HG02938 (cell line): Measurements from ENCODE around the gene AIF1L.

Experiments used
- ATAC-seq: cut with Tn5 transposase; IDR thresholded peaks from one replicate; pipeline ENCODE4 v1.9.1; 2021; ENCODE audit warnings: mild to moderate bottlenecking, moderate library complexity; ENCODE audit not compliant: unreplicated experiment

Gene AIF1L

DNA sequence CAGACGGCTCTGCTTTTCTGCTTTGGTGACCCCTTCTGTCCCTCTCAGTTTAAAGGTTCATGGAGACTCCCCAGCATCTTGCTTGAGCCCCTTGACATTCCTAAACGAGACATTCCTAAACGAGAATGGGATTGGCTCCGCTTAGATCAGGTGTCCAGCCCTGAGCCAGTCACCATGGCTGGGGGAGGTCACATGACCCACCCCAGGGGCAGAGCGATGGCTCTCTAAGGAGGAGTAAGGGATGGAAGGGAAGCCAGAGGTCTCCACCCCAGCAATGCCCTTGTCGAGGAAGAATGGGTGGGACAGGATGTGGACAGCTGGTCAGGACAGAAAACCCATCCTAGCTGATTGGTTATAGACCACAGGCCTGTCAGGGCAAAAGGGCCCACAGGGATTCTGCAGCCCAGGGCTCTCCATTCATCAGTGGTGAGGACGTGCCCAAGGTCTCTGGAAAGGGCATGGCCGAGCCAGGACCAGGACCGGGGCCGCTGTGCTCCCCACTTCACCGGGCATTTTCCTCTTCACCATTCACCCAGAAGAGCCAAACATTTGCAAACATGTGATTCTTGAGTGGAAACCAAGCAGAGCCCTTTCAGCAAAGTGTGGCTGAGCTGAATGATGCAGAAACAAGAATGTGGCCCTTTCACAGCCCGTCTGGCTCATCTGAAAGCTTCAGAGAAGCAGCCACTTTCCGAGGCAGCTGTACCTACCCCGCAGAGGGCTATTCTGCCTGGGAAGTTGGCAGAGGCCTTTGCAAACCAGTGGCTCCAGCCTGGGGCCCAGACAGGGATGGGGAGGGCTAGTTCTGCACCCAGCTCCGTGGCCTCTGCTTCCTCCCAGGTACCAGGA lies 19.8 kb upstream of the AIF1L start:
- ATAC-seq = no peak

DNA sequence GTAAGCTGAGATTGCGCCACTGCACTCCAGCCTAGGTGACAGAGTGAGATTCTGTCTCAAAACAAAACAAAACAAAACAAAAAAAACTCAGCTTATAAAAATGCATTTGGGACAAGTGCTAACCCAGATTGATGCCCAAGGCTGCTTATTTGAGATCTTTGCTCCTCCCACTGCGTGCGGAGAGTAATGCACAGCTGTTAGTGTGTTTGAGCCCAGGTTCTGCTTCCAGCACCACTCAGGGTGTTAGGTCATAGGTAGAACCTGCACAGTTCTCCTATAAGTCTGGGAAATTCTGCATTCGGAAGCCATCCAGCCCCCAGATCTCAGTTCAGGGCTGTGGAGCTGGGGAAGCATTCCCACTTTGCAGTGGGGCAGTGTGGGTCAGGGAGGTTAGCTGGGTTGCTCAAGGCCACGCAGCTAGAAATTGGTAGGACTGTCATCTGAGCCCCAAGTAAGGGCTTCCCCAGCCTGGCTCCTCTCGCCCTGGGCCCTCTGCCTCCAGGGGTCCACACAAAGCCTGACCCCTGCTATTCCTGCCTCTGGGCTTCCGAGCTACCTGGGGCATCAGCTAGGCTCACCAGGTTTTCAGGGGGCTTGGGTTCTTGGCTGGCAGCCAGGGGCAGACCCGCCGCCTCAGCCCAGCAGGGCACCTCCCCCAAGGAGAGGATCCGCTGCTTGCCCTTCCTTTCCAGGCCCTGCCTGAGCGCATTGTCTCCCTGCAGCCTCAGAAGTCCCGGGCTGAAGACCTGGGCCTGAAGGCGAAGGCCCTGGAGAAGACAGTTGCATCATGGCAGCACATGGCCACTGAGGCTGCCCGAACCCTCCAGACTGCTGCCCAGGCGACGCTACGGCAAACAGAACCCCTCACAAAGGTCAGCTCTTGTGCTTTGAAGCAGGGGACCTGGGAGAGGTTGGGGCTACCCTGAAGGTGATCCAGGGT lies 17.6 kb upstream of the AIF1L start:
- ATAC-seq = no peak

DNA sequence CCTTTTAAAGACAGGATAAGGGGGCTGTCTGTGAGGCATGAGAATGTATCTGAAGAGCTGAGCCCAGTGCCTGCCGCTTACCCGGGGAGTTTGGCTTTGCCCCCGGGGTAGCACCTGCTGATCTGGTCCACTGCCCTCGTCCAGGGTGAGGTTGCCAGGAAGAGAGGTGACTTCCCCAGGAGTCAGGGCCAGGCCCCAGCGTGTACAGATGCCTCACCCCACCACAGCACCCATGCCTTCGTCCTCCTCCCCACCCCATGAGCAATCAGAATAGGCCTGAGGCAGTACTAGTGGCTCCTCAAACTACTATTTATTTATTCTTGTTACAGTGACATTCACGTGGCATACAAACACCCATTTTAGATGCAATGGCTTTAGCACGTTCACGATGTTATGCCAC lies 15.7 kb upstream of the AIF1L start:
- ATAC-seq = no peak

DNA sequence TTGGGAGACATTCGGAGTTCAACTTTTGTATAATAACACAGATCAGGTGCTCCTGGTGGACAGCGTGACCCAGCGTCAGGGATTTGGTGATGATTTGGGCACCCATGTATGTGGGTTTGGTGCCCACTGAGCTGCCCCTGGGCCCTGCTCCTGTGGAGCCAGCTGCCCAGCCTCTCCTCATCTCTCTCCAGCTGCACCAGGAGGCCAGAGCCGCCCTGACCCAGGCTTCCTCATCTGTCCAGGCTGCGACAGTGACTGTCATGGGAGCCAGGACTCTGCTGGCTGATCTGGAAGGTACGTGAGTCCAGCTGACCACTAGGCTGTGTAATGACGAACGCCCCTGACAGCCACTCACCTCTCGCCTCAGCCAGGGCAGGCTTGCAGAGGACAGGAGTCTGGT lies 14.5 kb upstream of the AIF1L start:
- ATAC-seq = no peak

DNA sequence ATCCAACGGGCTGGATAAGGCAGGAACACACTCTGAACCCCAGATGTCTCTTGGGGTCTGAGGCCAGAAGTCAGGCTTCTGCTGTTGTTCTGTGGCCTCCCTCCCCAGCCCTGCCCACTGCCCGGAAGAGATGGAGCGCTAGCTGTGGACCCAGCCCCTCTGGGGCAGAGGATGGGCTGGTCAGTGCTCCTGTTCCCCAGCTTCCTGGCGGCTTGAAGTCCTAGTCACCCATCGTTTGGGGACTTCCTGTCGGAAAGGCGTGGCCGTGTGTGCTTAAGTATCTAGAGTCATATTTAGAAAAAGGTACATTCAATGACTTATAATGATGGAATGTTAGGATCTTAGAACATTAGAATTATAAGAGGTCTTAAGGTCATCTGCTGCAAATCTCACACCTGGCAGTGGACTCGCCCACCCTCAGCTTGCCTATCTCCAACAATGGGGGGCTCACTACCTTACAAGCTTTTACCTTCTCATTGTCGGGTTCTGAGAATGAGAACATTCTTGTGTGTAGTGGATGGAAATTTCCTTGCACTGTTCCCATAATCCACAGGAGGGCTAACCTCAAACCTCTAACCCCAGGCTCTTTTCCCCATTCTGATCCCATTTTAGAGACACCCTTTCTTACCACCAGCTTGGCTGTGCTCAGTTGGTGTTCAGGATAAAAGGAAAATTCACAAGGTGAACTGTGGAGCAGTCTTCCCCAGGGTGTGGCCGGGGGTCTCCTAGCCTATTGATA lies 13.4 kb upstream of the AIF1L start:
- no peak for ATAC-seq

DNA sequence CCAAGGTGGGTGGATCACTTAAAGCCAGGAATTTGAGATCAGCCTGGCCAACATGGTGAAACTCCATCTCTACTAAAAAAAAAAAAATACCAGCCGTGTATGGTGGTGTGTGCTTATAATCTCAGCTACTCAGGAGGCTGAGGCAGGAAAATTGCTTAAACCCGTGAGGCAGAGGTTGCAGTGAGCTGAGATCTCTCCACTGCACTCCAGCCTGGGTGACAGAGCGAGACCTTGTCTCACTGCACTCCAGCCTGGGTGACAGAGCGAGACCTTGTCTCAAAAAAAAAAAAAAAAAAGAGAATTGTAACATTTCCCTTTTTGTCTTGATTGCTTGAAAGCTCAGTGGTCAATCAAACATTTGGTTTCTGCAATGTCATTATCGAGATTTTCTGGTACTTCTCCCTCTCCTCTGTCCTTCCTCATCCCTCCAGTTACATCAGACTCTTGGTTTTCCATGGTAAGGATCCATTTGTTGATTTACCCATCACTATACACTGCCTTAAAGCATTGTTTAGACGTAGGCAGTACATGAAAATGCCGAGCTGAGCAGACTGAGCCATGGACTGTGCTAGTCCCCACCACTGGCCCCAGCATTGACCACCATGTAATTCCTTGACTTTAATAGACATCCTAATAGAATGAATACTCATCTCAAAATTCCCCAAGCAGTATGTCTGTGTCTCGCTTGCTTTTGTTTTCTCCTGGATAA lies 11.5 kb upstream of the AIF1L start:
- no peak for ATAC-seq

DNA sequence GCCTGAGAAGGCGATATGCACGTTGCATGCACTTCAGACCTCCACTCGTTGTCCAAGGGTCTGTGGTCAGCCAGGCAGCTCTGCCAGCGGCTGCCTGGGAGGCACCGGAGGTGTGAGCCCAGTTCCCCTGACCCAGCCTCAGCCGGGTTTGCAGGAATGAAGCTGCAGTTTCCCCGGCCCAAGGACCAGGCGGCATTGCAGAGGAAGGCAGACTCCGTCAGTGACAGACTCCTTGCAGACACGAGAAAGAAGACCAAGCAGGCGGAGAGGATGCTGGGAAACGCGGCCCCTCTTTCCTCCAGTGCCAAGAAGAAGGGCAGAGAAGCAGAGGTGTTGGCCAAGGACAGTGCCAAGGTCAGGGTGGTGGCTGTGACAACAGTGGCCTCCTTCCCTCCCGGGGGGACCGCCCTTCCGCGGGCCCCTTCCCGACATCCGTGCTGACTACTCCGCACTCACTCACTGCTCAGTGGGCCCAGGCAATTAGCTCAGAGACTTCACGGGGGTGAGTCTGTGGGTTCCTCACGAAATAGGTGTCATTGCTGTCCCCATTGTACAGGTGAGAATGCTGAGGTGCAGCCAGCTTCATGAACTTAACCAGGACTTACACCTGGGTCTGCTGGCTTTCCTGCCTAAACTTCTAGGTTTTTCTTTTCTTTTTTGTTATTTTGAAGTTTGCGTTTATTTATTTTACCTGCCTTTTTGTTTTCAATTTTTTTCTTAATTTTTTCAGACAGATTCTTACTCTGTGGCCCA lies 10.8 kb upstream of the AIF1L start:
- no peak for ATAC-seq

DNA sequence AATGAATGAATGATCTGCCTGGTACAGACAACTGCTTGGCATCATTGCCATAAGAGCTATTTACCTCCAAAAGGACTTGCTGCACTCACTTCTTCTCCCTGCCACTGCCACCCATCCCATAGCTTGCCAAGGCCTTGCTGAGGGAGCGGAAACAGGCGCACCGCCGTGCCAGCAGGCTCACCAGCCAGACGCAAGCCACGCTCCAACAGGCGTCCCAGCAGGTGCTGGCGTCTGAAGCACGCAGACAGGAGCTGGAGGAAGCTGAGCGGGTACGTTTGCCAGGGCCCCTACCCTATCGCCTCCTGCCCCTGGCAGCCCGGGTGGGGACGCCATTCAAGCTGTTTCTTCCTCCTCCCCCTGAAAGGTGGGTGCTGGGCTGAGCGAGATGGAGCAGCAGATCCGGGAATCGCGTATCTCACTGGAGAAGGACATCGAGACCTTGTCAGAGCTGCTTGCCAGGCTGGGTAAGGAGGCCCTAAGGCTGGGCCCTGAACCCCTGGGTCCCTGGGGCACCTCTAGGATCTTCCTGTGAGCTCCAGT lies 8.9 kb upstream of the AIF1L start:
- no peak for ATAC-seq

DNA sequence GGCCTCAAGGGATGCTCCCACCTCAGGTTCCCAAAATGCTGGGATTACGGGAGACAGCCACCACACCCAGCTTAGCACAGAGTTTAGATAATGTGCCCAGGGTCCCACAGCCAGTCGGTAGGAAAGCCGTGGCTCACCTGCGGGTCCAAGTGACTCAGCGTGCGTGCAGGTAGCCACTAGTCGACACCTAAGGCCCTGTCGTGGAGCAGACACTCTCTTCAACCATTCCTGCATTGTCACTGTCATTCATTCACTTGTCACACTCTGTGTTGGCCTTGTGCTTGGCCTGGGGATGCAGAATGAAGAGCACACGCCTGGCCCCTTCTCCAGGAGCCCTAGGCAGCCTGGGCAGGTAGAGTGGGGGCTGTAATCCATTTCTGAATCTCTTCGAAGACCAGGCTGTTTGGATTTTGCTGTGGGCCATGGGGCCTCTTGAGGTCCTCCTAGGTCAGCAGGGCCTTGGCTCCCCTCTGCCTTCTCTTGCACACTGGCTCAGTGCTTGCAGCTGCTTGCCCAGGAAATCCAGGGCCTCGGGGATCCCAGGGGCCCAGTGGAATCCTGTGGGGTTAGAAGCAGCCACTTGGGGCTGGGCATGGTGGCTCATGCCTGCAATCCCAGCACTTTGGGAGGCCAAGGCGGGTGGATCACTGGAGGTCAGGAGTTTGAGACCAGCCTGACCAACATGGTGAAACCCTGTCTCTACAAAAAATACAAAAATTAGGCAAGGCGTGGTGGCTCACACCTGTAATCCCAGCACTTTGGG lies 6.1 kb upstream of the AIF1L start:
- ATAC-seq = no peak

DNA sequence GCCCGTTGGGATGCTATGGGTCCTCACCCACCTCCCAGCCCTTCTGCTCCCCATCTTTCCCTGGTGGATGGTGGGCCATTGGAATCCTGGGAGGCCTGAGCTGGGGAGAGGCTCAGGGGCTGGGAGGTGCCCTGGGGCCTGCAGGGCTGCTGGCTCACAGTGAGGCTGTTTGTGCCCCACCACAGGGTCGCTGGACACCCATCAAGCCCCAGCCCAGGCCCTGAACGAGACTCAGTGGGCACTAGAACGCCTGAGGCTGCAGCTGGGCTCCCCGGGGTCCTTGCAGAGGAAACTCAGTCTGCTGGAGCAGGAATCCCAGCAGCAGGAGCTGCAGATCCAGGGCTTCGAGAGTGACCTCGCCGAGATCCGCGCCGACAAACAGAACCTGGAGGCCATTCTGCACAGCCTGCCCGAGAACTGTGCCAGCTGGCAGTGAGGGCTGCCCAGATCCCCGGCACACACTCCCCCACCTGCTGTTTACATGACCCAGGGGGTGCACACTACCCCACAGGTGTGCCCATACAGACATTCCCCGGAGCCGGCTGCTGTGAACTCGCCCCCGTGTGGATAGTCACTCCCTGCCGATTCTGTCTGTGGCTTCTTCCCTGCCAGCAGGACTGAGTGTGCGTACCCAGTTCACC lies 4.9 kb upstream of the AIF1L start:
- no peak for ATAC-seq

DNA sequence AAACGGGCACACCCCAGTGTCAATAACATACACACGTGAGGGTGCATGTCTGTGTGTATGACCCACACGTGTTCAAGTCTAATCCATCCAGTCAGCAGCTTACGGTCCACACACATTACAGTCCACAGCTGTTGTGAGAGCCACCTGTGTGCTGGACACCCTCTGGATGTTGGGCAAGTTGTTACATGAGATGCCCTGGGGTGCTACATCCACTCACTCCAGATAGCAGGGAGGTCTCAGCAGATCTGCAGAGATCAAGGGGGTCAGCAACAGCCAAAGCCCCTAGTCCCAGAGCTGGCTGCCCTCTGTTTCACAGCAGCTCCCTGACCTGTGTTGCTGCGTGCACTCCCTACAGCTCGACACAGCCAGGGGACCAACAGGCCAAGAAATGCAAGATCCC lies 4.3 kb upstream of the AIF1L start:
- no peak for ATAC-seq

DNA sequence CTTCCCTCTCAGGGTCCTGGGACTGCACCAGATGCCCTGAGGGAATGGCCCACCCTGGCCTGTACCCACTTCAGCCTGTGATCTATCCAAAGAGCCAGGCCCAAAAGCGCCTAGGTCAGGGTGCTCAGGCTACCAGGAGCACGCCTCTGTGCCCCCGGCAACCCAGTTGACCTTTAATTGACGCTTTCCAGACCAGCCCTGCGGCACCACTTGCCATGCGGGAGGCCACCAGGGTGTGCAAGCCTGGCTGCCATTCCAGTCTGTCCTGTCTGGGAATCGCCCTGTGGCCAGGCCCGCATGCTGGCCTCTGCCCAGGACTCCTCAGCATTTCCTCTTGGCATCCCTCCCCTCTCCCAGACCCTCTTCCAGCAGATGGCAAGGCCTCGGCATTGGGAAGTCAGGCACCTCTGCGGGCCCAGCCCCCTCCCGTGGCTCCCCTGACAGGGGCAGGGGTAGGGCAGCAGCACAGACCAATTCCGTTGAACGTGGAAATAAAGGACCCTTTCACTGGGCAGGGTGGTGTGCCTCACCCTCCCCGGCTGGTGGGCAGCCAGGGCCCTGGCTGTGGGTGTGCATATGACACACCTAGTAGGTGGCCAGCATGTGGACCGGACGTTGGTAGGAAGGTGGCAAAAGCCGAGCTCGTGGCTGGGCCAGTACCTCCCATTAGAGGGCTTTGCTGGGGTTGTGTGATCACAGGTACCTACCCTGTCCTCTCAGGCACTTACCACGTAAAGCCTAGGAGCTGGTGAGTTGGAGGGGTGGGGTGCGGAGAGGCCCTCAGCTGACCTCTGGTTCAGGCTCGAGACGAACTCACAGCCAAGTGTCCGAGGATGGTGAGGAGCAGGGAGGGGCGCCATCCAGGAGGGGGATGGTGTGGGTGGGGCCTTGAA lies 3.5 kb upstream of the AIF1L start:
- ATAC-seq = no peak

DNA sequence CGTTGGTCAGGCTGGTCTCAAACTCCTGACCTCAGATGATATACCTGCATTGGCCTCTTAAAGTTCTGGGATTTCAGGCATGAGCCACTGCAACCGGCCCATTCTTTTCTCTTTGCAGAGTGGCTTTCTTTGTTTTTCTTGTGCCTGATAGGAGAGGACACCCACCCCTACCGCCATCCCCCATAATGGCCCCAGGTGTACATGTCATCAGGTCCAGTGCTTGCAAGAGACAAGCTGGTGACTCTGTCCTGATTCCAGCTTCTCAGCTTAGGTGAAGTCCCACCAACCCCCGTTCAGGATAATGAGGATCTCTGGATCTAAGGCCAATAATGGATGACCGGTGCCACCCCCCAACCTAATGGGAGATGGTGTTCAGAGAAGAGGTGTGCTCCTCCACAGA lies 2.3 kb upstream of the AIF1L start:
- no peak for ATAC-seq

DNA sequence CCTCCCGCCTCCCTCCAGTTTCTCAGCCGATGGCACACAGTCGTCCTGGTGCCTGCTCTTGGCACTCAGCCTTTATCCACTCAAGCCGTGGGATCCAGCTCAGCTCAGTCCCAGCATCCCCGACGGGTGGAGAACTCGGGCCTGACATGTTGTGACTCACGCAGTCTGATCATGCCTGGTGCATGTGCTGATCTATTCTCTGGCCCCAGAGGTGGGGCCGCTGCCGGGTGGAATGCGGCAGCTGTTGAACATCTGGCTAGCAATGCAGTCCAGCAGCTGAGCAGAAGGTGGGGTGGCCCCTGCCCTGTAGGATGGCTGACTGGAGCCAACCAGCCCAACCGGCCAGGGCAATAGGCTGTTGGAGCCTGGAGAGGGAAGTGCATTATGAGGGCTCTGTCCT lies 1.7 kb upstream of the AIF1L start:
- no peak for ATAC-seq

DNA sequence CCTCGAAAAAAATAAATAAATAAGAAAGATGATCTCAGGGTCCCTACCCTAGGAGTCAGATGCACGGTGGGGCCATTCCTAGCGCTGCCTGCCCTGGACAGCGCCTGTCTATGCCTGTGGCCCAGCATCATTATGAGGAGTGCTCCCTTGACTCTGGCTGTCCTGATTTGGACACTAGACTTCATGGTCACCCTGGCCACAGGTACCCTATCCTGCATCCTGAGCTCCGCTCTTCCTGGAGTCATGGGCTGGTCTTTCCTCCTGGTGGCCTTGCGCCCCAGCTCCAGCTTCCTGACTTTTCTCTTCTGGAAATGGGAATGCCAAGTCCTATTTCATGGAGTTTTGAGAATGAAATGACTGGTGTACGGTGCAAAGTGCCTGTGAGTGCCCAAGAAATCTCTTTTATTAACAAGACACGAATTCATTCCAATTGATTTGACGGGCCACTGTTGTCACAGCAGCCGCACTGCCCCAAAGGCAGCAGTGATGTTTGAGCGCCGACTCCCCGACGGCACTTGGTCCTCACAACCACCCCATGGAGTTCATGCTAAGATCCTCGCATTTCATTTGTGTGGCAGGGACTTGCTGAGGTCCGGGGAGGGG lies 564 bp upstream of the AIF1L start:
- ATAC-seq = no peak

DNA sequence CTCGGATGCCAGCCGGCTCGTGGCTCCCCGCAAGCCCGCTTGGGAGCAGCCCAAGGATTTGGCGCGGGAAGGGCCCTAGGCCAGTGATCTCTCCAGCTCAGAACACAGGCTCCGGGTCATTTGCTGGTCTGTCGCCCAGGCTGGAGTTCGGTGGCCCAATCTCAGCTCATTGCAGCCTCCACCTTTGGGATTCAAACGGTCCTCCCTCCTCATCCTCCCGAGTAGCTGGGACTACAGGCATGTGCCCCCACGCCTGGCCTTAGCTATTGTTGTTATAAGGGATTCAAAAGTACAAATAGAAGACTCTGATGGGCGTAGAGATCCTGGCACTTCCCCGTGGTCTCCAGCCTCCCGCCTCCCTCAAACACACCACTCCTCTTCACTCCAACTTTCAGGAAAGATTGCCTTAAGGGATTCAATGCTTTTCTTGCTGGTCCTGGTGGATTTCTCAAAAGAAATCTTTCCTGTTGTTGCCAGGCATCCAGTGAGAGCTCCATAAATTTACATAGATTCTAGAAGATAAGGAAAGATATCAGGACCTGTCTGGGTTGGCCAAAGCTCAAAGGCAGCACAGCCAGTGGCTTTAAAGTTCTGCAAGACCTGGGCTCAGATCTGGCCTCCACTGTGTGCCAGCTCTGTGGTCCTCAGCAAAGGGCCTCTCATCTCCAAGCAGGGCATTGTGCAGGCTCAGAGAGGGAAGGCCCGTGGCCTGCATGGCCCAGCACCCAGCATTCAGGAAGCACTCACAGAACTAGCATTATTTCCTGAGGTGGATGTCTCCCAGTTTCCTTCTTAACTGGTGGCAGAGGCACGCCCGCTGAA lies 1.0 kb downstream of the AIF1L start:
- no peak for ATAC-seq
